C4-2B (cell line): ENCODE measurements around the gene DEPP1.

ENCODE experiments used
- ZFX ChIP-seq: fragments of 450-650 bp; IDR thresholded peaks from 2 replicates; pipeline ENCODE4 v1.6.1; 2017
- TF ChIP-seq, protein P1 (sequence below): fragments of 450-650 bp; conservative IDR thresholded peaks from 2 replicates; pipeline ENCODE4 v1.5.1; 2017; ENCODE audit warnings: mild to moderate bottlenecking

- TF ChIP-seq, protein P1, sequence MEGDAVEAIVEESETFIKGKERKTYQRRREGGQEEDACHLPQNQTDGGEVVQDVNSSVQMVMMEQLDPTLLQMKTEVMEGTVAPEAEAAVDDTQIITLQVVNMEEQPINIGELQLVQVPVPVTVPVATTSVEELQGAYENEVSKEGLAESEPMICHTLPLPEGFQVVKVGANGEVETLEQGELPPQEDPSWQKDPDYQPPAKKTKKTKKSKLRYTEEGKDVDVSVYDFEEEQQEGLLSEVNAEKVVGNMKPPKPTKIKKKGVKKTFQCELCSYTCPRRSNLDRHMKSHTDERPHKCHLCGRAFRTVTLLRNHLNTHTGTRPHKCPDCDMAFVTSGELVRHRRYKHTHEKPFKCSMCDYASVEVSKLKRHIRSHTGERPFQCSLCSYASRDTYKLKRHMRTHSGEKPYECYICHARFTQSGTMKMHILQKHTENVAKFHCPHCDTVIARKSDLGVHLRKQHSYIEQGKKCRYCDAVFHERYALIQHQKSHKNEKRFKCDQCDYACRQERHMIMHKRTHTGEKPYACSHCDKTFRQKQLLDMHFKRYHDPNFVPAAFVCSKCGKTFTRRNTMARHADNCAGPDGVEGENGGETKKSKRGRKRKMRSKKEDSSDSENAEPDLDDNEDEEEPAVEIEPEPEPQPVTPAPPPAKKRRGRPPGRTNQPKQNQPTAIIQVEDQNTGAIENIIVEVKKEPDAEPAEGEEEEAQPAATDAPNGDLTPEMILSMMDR = peak; percentile 98
- no peak for TF ChIP-seq ZFX
Observed at GRCh38 chr10:44974628-44975430, 3.8 kb downstream of the DEPP1 start.
